GM21447 (cell line): ENCODE data around the gene POMGNT2.
"Not testable (repeated sequence)": the region's sequence is repeated elsewhere in the genome, so short reads cannot be mapped to it uniquely, and the experiment has no call there.

Experiments
- ATAC-seq: cut with Tn5 transposase; IDR thresholded peaks from one replicate; pipeline ENCODE4 v1.9.1; 2021; ENCODE audit not compliant: unreplicated experiment

POMGNT2 gene

DNA sequence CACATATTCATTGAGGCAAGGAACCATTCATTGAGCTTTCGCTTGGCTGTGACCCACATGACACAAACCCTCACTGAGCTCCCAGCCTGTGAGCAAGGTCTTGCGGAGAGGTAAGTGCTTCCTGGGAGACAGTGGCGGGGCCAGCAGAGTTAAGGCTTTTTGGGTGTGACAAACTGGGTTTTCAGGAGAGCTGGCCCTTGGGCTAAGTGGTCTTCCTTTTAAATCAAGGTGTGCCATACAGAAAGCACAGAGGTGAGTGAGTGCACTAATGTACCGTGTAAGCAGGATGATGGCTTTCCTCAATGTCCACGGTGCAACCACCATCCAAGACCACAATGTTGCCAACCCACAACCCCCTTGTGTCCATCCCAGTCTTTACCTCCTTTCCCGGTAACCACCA is 28.6 kb downstream of the POMGNT2 start:
- ATAC-seq: no peak

DNA sequence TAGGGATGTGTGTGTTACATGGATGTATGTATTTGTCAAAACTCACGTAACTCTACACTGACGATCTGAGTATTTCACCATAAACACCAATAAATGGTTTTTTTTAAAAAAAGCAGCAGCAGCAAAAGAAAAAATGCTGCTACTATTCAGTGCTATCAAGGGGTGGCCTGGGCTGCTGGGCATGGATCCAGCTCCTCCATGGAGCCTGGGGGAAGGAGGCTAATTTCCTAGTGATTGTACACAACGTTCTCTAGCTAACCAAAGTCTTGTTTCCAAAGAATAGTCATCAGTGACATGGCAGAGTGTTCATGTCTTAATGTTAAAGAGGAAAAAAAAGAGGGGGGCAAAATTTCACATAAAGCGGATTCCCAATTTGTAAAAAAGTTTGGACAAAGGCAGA is 29.0 kb downstream of the POMGNT2 start:
- ATAC-seq: no peak

DNA sequence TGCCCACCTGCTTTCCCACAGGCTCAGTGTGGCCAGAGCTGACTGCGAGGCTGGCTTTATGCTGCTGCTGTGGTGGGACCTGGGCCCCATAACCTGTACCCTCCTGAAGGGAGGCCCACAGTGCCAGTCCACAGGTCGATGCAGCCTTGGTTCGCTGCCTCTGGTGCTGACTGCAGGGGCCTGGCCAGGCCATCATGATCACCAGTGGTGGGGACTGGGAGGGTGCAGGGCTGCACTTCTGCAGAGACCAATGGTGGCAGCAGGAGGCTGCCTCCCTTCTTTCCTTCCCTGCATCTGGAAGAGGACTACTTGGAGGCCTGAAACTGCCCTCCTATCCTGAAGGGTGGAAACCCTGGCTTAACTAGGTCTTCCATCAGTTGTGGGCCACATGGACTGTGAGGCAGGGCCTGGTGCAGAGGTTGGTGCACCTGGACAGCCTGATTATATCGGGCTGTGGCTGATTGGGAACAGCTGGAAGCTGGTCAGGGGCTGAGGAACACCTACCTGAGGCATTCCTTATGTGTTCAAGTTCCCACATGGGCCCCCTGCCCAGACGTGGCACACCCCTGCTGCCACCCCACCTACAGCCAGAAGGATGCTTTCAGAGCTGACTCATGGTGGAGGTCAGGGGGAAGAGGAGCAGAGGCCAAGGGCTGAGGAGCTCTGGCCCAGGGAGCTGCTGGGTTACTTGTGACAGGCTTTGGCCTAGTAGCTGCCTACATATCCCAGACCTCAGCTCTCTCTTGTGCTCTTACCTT is 29.8 kb downstream of the POMGNT2 start:
- no peak for ATAC-seq

DNA sequence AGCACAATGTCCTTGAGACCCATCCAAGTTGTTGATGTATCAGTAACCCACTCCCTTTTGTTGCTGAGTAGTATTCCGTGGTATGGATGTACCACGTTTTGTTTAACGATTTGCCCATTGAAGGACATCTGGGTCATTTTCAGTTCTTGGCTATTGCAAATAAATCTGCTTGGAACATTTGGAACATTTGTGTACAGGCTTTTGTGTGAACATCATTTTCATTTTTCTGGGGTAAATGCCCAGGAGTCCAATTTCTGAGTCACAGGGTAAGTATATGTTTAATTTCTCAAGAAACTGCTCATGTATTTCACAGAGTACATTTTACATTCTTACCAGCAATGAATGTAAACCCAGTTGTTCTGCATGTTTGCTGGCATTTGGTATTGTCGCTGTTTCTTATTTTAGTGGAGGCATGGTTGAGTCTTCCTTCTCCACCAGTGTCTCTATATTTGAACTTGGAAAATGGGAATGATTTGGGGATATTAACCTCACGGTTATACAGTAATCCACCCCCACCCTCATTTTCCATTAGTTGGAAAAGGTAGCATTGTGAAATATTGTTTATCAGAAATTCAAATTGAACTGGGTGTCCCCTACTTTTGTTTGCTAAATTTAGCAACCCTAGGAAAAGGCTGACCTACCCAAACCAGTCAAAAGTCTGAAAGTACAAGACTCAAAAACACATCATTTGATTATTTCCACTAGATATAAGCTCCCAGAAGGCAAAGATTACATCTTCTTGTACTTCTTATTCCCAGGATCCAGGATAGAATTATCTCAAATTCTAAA is 30.8 kb downstream of the POMGNT2 start:
- ATAC-seq: no peak

DNA sequence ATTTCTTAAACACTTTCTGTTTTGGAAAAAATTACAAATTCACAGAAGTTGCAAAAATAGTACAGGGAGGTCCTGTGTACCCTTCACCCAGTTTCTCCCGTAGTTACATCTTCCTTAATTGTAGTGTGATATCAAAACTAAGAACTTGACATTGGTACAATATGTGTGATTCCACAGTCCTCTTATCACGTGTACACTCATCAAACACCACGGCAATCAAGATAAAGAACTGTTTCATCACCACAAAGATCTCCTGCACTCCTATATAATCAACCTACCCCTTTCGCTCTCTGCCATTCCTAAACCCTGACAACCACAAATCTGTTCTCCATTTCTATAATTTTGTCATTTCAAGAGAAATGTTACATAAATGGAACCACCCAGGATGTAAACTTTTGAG is 31.4 kb downstream of the POMGNT2 start:
- ATAC-seq: no peak

DNA sequence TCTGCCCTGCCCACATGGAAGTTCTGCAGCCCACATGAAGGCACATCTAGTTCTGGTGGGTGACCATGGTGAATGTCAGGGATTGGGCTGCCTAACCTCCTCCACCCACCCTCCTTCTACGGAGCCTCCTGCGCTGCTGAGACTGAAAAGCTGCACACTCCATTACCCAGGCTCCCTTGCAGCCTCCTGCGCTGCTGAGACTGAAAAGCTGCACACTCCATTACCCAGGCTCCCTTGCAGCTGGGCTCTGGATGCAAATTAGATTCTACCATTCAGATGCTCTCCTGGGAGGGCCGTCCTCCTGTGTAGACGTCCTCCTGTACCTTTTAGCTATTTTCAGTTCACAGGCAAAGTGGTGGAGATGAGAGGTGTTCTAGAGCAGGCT is 32.1 kb downstream of the POMGNT2 start:
- no peak for ATAC-seq

DNA sequence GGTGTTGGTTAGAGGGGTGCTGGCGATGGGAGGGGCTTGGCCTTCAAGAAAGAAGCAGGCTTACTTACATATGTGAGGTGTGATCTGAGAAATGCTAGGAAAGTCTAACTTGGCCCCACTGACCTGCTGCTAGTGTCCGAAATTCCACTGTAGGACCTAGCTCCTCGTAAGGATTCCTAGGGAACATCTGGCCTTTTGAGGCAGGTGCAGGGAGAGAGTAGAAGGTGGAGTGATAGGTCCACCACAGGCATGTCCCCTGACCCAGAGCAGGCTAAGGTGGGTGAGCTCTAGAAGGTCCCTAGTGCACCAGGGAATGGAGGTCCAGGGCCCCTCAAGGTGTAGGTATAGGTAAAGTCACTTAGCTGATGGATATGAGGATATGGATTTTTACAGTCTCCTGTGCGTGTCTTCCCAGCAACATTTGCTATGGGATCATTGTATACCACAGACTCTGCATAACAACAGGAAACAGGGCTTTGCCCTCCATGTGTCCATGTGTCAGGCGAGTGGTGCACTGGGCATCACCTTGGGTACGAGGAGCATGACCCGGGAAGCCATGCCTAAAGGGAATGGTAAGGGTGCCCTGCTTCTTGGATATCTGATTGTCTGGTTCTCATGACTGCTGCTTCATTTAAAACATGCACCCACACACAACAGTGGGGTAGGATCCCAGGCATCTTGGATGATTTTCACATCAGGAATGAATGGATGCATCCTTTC is 32.6 kb downstream of the POMGNT2 start:
- no peak for ATAC-seq

DNA sequence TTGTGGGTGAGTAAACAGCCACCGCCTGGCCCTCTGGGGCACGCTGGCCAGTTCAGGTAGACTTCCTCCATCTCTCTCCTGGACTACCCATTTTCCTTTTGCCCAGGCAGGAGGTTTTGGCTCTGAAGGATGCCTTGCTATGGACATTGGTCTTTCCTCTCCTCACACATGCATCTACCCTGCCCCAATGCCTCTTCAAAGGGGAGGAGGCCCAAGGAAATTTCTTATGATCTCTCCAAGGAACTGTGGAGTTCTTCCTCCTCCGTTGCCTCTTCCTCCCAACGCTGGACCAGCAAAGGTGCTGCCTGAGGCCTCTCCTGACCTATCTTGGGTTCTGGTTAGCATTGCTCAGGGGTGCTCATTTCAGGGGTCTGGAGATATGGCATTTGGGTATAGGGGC is 33.5 kb downstream of the POMGNT2 start:
- ATAC-seq: no peak

DNA sequence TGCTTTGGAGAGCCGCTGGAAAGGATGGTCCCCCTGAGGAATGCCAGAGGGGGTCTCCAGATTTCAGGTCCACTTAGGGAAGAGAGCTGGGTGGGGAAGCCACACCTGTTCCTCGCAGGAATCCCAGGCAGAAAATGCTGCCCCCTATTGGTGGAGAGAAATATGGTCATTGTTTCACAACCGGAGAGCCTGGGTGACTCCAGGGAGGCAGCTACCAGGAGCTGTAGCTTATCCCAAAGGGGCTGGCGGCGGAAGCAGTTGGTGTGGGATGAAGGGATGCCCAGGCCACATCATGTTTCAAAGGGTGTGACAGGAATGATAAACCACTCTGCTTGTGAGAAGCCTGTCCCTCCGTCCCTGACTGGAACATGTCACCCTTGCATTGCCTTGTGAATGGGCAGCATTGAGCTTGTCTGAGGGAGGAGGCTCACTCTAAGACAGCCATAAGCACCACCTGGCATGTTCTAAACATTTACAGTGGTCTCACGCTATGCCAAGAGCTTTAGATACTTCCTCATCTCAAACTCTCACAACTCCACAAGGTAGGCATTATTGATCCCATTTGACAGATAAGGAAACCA is 34.5 kb downstream of the POMGNT2 start:
- no peak for ATAC-seq

DNA sequence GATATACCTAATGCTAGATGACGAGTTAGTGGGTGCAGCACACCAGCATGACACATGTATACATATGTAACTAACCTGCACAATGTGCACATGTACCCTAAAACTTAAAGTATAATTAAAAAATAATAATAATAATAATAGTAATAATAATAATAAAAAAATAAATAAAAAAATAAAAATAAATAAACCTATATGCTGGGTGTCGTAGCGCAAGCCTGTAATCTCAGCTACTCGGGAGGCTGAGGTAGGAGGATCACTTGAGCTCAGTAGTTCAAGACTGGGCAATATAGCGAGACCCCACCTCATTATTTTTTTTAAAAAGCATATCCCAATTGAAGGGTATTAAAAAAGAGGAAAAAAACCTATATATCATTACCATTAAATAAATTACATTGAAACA is 35.2 kb downstream of the POMGNT2 start:
- not testable (repeated sequence) for ATAC-seq

DNA sequence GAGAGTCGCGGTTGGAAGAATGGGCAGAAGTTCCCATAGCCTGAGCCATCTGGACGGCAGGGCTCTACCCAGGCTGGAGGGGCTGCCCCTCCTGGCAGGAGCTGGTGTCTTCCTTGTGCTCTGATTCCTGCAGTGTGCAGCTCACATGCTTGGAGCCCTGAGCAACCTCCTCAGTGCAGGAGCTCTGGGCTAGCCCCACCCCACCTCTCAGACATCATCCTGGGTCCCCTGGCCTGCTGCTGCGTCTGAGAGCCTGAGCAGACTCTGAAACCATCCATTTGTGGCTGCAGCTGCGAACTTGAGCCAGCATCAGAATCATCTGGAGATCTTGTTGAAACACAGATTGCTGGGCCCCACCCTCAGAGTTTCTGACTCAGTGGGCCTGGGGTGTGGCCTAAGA is 42.8 kb downstream of the POMGNT2 start:
- no peak for ATAC-seq

DNA sequence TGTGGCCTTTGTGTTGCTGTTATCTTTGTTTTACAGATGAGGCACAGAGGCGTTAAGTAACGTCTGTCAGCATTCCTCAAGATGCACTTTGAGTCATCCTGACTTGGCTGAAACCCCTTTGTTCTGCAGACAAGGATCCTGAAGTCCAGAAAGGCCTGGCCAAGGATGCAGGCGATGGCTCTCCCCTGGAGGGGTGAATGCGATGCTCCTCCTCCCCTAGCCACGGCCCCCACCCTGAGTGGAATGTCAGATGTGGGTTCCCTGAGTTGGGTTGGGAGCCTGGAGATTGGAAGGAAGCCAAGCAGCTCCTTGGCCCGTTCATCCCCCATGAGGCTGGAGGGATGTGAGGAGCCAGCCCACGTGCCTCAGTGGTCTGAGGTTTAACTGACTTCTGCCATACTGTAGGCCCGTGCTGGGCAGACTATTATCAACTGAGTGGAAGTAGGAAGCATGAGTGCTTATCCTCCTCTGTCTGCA is 43.3 kb downstream of the POMGNT2 start:
- ATAC-seq: no peak

DNA sequence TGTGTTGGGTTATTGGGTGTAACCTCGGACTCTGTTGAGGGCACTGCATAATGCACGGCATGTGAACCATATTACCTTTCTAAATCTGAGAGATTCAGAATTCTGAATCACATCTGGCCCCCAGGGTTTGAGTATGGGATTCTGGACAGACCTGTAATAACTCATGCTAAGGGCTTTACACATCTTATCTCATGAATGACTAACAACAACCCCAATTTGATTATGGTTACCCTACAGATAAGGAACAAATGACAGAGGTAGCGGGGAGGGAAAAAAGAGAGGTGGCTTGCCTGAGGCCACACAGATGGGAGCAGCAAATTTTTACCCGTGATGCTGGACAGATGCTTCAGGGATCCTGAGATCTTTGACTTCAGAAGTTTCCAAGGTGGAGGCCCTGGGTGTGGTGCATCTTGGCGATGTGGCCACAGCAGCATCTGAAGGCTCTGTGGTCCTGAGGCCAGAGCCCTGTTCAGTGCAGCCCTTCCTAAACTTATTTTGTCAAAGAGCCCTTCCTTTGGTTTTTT is 43.8 kb downstream of the POMGNT2 start:
- no peak for ATAC-seq

DNA sequence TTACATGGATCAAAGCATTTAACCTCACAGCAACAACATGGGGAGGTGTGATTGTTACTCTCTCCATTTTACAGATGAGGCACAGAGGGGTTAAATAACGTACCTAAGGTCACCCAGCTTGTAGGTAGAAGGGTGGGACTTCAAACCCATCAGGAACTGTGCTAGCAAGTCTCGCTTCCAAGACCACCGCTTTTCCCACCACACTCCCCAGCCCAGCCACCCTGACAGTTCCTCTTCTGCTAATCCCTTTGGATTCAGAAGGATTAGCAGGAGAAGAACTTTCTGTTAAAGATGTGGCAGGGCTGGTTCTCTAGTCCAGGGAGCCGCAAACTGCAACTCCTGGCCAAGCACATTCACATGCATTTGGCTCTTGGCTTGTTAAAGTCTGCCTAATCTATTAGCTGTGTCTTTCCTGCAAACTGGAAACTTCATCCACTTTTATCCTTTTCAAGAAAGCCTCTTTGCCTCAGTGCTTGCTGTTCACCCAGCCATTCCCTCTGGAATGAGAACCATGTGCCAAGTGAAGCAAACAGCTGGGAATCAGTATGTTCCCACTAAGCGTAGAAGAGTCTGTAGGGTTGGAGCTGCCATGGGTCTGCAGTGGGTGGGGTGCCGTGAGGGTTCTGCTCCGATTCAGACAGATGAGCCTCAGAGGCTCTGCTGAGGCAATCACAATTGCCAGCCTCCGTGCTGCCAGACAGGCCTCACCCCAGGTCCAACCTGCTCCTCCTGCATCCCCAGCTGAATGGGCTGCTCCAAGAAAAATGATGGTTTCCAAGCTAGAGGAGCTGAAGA is 44.6 kb downstream of the POMGNT2 start:
- ATAC-seq: no peak

DNA sequence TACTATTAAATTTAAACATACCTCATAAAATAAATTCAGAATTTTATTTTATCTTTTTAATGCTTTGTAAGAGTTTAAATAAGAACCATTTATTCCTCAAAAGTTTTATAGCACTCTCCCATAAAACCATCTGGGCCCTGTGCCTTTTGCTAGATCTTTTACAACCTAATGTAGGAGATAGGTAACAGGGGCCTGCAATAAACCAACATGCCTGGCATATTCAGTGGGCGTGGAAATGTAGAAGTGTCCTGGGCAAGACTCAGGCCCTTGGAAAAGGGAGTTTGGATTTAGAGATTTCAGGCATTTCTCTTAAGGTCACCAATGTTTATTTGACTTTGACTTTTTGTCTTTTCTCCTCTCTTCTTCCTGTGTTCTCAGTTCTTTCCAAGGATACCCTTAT is 46.4 kb downstream of the POMGNT2 start:
- no peak for ATAC-seq

DNA sequence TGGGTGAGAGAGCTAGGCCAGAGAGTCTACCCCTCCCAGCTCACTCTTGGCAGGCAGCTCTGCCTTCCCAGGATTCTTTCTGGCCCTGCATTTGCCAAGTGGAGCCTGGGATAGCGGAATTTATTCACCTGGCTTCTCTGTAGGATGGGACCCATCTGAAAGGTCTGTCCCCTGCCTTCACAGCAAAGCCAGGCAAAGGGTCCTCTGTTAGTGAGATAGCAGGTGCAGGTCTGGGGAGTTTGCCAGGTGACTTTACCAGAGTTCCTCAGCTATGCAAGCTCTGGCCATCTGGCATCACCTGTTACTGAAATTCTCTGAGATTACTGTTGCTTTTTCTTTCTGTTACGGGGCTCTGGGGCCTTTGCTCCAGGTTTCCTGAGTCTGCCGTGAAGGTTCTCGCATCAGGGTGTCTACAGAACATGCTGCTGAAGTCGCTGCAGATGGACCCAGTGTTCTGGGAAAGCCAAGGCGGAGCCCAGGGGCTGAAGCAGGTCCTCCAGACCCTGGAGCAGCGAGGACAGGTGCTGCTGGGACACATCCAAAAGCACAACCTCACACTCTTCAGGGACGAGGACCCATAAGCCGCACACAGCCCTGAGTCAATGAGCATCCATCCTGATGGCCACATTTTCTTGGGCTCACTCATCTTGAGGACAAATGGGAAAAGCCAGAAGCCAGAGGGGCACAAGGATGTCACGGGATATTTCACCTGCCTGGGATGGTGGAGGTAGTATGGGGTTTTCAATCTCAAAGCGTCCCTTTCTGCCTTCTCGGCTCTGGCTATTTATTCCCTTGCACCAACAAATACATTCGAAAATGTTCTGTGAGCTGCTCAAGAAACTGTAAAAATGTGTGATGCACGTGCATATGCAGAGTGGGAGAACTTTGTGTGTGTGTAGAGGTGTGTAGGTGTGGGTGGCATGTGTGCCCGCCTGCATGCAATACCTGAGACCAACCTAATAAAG is 49.8 kb downstream of the POMGNT2 start:
- ATAC-seq: no peak

DNA sequence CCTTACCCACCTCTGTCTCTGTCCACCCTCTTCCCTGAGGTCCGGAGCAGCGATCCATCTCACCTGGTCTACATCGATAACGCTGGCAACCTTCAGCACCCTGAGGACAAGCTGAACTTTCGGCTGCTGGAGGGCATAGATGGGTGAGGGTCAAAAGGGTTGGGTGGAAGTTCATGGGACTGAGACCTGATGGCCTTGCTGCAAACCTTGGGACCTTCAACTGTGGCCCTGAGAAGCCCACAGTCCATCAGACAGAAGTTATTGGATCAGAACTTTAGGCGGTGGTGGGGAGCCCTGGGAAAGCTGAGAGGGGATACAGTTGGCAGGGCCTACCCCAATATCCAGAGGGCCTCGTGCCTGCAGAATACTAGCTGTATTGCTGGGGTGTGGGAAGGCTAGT is 50.5 kb downstream of the POMGNT2 start:
- ATAC-seq: no peak

DNA sequence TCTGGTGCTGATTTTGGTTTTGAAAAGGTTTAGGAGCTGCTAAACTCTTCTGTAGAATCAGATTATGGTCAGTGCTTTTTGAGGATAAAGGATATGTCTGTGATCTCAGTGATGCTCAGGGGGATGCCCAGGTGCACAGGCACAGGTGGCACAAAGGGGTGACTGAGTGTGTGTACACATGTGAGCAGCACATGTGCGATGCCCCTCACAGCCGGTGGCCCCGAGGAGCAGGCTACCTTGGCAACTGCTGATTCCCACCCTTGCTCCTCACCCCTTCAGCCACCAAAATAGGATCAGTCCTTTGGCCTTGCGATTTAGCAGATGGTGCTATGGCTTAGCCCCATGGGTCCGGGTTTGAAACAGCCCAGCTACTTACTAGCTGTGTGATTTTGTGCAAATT is 51.1 kb downstream of the POMGNT2 start:
- ATAC-seq: no peak

DNA sequence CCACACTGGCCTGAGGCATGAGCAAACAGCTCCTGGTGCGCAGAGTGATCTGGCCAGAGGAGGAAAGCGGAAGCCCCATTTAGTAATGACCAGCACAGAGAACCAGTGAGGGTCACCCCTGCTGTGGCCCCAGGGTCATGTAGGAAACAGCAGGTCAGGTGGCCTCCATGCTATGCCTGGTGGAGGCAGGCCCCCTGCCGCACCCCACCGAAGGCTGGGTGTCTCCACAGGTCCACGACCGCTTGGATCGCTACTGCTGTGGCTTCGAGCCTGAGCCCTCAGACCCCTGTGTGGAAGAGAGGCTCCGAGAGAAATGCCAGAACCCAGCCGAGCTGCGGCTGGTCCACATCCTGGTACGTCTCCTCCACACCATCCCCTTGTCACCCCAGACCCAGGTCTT is 52.6 kb downstream of the POMGNT2 start:
- no peak for ATAC-seq
